Measurements from ENCODE around the gene PUS7L.
A peak's percentile ranks its signal among the peaks of the same experiment; 100 is the strongest.

The PUS7L gene

GRCh38 chr12:43758728-43759563, at the start of gene PUS7L, which contains the start of gene IRAK4:
Gene PUS7L (minus strand): TSS chr12:43758790. CDS start chr12:43755245, 3,545 bp downstream.
Gene IRAK4 (plus strand): TSS chr12:43758951. CDS start chr12:43768112, 9,161 bp downstream.
- H3K4me3 ChIP-seq (ENCODE audit: low read length), result peak within 1 kb of the TSS; percentile 77
- peak; percentile 98 for DNase-seq (ENCODE audit: low read depth)
- peak; percentile 54 for TF ChIP-seq CTCF (IDR thresholded peaks at IDR 0.05; ENCODE audit: insufficient read depth, low read depth, low read length, missing control alignments)

- H3K4me3 ChIP-seq (ENCODE audit: low read length), result peak overlapping the region; percentile 83
- peak; percentile 81 for DNase-seq (ENCODE audit: low read depth)
- no peak for TF ChIP-seq CTCF (IDR thresholded peaks at IDR 0.05; ENCODE audit: insufficient read depth, low read depth, low read length, missing control alignments)
These were observed 48.8 kb upstream of the PUS7L start for GRCh38 chr12:43807386-43807785.

- TF ChIP-seq CTCF (IDR thresholded peaks at IDR 0.05; ENCODE audit: insufficient read depth, low read depth, low read length, missing control alignments), result no peak
- no peak for DNase-seq (ENCODE audit: low read depth)
- H3K4me3 ChIP-seq (ENCODE audit: low read length), result peak overlapping the region; percentile 83
These were observed 48.1 kb upstream of the PUS7L start for GRCh38 chr12:43806737-43807072.

- TF ChIP-seq CTCF (IDR thresholded peaks at IDR 0.05; ENCODE audit: insufficient read depth, low read depth, low read length, missing control alignments), result no peak
- H3K4me3 ChIP-seq (ENCODE audit: low read length), result peak within 1 kb of the TSS; percentile 83
- peak; percentile 85 for DNase-seq (ENCODE audit: low read depth)
These were observed 47.5 kb upstream of the PUS7L start, which contains the start of gene TWF1 for GRCh38 chr12:43805860-43806736. Gene TWF1 (minus strand): TSS chr12:43806317. CDS start chr12:43806245, 72 bp downstream.

GRCh38 chr12:43805149-43805859, 46.7 kb upstream of the PUS7L start:
- TF ChIP-seq CTCF (IDR thresholded peaks at IDR 0.05; ENCODE audit: insufficient read depth, low read depth, low read length, missing control alignments), result peak; percentile 44
- DNase-seq (ENCODE audit: low read depth), result no peak
- peak overlapping the region; percentile 83 for H3K4me3 ChIP-seq (ENCODE audit: low read length)

GRCh38 chr12:43797561-43798217, 39.1 kb upstream of the PUS7L start:
- no peak for TF ChIP-seq CTCF (IDR thresholded peaks at IDR 0.05; ENCODE audit: insufficient read depth, low read depth, low read length, missing control alignments)
- no peak overlapping the region for H3K4me3 ChIP-seq (ENCODE audit: low read length)

More at GRCh38 chr12:43797561-43798217, 39.1 kb upstream of the PUS7L start:
- DNase-seq (ENCODE audit: low read depth), result no peak

All from epithelial cell of esophagus (primary cell).